ENCODE results near the gene RORC.

- TF ChIP-seq POLR2A (IDR thresholded peaks at IDR 0.05) (no peak), EP300 (IDR thresholded peaks at IDR 0.05) (no peak), CTCF (IDR thresholded peaks at IDR 0.05) (no peak)
These were observed 57.2 kb downstream of the RORC start for GRCh38 chr1:151774256-151774922.

Data from stomach (tissue), 4 donors.